Measurements from ENCODE around the gene MIOX. TPM values are rescaled to one million over a fixed set of nuclear protein-coding genes. Genes with fewer than 3 reads are reported as not detected.
"Not testable (repeated sequence)": the region's sequence is repeated elsewhere in the genome, so short reads cannot be mapped to it uniquely, and the experiment has no call there.

Gene MIOX
- total RNA-seq, 2 experiments from 2014 or later = 0.29 TPM; not detected in 1

- H3K36me3 Mint-ChIP-seq = peaks cover 10% of the 10 kb centered on the region
- DNase-seq = peak; percentile 95
- peak within 1 kb of the TSS; percentile 97 for H3K27ac Mint-ChIP-seq
- peak within 1 kb of the TSS; percentile 97 for H3K4me3 Mint-ChIP-seq
- H3K27me3 Mint-ChIP-seq = no peaks in the 10 kb centered on the region
- peaks cover 11% of the 10 kb centered on the region for H3K4me1 Mint-ChIP-seq
- H3K9me3 Mint-ChIP-seq = no peaks in the 10 kb centered on the region
Measured at GRCh38 chr22:50507421-50507990, 20.8 kb downstream of the MIOX start, which contains the start of gene LMF2. LMF2 (minus strand) TSS chr22:50507702; CDS start chr22:50507675, 27 bp downstream.

DNA sequence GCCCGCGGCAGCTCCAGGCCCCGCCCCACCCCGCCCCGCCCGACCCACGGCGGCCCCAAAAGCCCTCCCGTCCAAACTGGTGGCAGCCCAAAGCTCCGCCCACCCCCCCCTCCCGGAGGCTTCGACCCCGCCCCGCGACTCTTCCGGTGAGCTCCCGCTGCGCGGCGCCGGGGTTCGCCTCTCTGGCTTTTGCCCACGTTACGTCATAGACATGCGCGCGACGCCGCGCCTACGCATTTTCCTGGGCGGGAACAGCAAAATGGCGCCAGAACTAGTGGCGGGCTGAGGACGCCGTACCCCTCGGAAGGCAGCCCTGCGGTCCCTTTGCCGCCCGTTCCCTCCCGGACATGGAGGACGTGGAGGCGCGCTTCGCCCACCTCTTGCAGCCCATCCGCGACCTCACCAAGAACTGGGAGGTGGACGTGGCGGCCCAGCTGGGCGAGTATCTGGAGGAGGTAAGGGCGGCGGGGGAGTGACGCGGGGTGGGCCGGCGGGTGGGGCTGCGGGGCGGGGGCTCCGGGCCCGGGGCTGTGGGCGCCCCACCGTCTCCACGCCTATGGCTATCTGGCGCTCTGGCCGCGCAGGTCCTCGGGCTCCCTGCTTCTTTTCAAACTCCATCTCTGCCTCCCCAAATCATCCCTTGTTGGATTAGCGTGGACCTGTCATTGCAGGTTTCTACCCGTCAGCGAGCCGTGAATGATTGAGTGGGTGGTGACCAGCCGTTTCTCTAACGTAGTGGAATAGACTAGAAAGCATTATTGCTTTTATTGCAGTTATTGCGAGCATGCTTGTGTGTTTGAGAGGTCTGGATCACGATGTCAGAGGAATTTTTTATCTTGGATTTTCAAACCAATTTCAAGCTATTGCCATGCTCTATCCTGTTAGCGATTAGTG, 21.6 kb downstream of the MIOX start, which contains the start of gene NCAPH2:
Gene NCAPH2, plus strand, starts transcription at position 234 of the 894 bp plus-strand sequence. Its CDS starts 114 bp downstream, at position 348.
- Mint-ChIP-seq H3K4me1 (peaks cover 13% of the 10 kb centered on the region), H3K9me3 (no peaks in the 10 kb centered on the region), H3K27me3 (no peaks in the 10 kb centered on the region), H3K27ac (peak within 1 kb of the TSS; percentile 97), H3K36me3 (peaks cover 10% of the 10 kb centered on the region), H3K4me3 (peak within 1 kb of the TSS; percentile 97)
- DNase-seq = peak; percentile 98

- Mint-ChIP-seq H3K4me3 (peak overlapping the region; percentile 86), H3K9me3 (no peaks in the 10 kb centered on the region), H3K36me3 (peaks cover 14% of the 10 kb centered on the region), H3K27me3 (no peaks in the 10 kb centered on the region), H3K4me1 (peaks cover 13% of the 10 kb centered on the region), H3K27ac (peak overlapping the region; percentile 97)
- DNase-seq = no peak
Measured at GRCh38 chr22:50508897-50509296, 22.2 kb downstream of the MIOX start.

DNA sequence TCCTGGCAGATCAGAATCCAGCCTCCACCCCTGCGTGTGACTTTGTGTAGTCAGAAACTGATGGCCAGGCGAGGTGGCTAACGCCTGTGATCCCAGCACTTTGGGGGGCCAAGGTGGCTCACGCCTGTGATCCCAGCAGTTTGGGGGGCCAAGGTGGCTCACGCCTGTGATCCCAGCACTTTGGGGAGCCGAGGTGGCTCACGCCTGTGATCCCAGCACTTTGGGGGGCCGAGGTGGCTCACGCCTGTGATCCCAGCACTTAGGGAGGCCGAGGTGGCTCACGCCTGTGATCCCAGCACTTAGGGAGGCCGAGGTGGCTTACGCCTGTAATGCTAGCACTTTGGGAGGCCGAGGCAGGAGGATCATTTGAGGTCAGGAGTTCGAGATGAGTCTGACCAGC, 26.5 kb downstream of the MIOX start:
- H3K4me3 Mint-ChIP-seq = no peak overlapping the region
- H3K27me3 Mint-ChIP-seq = no peaks in the 10 kb centered on the region
- peaks cover 17% of the 10 kb centered on the region for H3K4me1 Mint-ChIP-seq
- no peak for DNase-seq
- peaks cover 21% of the 10 kb centered on the region for H3K36me3 Mint-ChIP-seq
- H3K9me3 Mint-ChIP-seq = no peaks in the 10 kb centered on the region
- H3K27ac Mint-ChIP-seq = no peak overlapping the region

GRCh38 chr22:50516068-50516467, 29.4 kb downstream of the MIOX start:
- Mint-ChIP-seq H3K27ac (no peak overlapping the region), H3K27me3 (no peaks in the 10 kb centered on the region), H3K9me3 (no peaks in the 10 kb centered on the region), H3K36me3 (peaks cover 26% of the 10 kb centered on the region), H3K4me3 (no peak overlapping the region), H3K4me1 (peaks cover 10% of the 10 kb centered on the region)
- no peak for DNase-seq

DNA sequence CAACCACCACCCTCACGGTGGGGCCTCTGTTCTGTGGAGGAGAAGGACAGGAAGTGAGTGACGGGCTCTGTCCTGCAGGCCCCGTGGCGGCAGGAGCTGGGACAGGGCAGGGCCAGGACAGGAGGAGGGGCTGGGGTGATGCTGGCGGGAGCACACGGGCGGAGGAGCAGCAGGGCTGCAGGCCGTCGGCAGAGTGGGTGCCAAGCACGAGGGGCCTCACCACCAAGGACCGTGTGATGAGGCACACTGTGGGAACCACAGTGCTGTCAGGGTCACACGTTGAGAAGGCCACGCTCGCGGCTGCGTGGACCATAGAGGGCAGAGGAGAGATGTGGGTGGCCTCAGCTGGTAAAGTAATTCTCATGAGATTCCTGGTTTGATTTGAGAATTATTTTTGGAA, 30.2 kb downstream of the MIOX start:
- H3K4me3 Mint-ChIP-seq = no peak overlapping the region

DNA sequence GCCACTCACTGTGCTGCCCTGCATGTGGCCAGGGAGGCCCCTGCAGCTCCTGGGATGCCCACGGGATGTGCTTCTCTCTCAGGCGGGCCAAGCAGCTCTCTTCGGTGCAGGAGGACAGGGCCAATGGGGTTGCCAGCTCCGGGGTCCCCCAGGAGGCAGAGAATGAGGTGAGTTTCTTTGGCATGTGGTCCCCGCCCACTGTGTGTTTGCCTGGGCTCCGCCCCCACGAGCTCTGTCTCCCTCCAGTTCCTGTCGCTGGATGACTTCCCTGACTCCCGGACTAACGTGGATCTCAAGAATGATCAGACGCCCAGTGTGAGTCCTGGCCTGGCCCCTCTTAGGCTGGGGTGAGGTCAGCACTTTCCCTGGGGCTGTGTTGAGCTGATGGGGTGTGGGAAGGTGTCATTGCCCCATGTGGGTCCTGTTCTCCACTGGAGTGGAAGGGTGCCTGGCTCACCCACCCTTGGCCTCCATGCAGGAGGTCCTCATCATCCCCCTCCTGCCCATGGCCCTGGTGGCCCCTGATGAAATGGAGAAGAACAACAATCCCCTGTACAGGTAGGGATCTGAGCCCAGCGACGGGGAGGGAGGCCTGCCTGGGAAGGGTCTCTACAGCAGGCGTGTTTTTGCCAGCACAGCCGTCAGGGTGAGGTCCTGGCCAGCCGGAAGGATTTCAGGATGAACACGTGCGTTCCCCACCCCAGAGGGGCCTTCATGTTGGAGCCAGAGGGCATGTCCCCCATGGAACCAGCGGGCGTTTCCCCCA, 31.0 kb downstream of the MIOX start:
- DNase-seq = no peak
- Mint-ChIP-seq H3K27me3 (no peaks in the 10 kb centered on the region), H3K4me3 (no peak overlapping the region), H3K36me3 (peaks cover 22% of the 10 kb centered on the region), H3K4me1 (peaks cover 6% of the 10 kb centered on the region), H3K9me3 (no peaks in the 10 kb centered on the region), H3K27ac (no peak overlapping the region)

More for the DNA sequence above, 30.2 kb downstream of the MIOX start:
- Mint-ChIP-seq H3K27me3 (no peaks in the 10 kb centered on the region), H3K36me3 (peaks cover 26% of the 10 kb centered on the region), H3K9me3 (no peaks in the 10 kb centered on the region), H3K4me1 (peaks cover 10% of the 10 kb centered on the region), H3K27ac (peak overlapping the region; percentile 63)
- no peak for DNase-seq

GRCh38 chr22:50518606-50519005, 31.9 kb downstream of the MIOX start:
- Mint-ChIP-seq H3K4me3 (no peak overlapping the region), H3K9me3 (no peaks in the 10 kb centered on the region), H3K27me3 (no peaks in the 10 kb centered on the region), H3K36me3 (peaks cover 25% of the 10 kb centered on the region), H3K4me1 (peaks cover 7% of the 10 kb centered on the region), H3K27ac (no peak overlapping the region)
- DNase-seq = no peak

- Mint-ChIP-seq H3K27ac (no peak overlapping the region), H3K27me3 (no peaks in the 10 kb centered on the region), H3K36me3 (peaks cover 21% of the 10 kb centered on the region), H3K4me3 (no peak overlapping the region), H3K4me1 (peaks cover 7% of the 10 kb centered on the region), H3K9me3 (no peaks in the 10 kb centered on the region)
- no peak for DNase-seq
Measured at GRCh38 chr22:50519151-50519550, 32.5 kb downstream of the MIOX start.

- H3K4me3 Mint-ChIP-seq, H3K27me3 Mint-ChIP-seq, H3K9me3 Mint-ChIP-seq, H3K27ac Mint-ChIP-seq, DNase-seq: not testable (repeated sequence)
- Mint-ChIP-seq H3K36me3 (peaks cover 24% of the 10 kb centered on the region), H3K4me1 (peaks cover 12% of the 10 kb centered on the region)
Measured at GRCh38 chr22:50520184-50520583, 33.5 kb downstream of the MIOX start.

- DNase-seq = no peak
- peaks cover 9% of the 10 kb centered on the region for H3K4me1 Mint-ChIP-seq
- no peaks in the 10 kb centered on the region for H3K9me3 Mint-ChIP-seq
- peaks cover 8% of the 10 kb centered on the region for H3K27me3 Mint-ChIP-seq
- H3K4me3 Mint-ChIP-seq = no peak overlapping the region
- H3K27ac Mint-ChIP-seq = no peak overlapping the region
- peaks cover 24% of the 10 kb centered on the region for H3K36me3 Mint-ChIP-seq
Measured at GRCh38 chr22:50520826-50521453, 34.3 kb downstream of the MIOX start.

GRCh38 chr22:50521710-50522109, 35.1 kb downstream of the MIOX start:
- Mint-ChIP-seq H3K27me3 (peaks cover 8% of the 10 kb centered on the region), H3K4me3 (no peak overlapping the region), H3K4me1 (peaks cover 9% of the 10 kb centered on the region), H3K27ac (no peak overlapping the region), H3K9me3 (no peaks in the 10 kb centered on the region), H3K36me3 (peaks cover 25% of the 10 kb centered on the region)
- DNase-seq = no peak

DNA sequence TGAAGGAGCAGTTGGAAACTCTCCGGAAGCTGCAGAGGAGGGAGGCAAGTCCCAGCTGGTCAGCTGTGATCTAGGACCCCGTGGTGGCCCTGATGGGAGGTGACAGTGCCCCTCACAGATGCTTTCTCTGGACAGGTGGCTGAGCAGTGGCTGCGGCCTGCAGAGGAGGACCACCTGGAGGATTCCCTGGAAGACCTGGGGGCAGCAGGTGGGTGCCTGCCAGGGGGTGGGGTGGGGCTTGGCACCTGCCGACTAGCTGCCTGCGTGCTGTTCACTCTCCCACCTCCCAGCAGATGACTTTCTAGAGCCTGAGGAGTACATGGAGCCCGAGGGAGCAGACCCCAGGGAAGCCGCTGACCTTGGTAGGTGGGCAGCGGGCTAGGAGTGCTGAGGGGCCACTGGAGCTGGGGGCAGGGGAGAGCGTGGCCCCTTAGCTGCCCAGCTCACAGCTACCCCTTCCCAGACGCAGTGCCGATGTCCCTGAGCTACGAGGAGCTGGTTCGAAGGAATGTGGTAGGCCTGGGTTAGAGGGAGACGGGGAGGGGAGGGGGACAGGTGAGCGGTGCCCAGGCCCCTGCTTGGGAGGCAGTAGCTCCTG, 35.6 kb downstream of the MIOX start:
- Mint-ChIP-seq H3K27ac (no peak overlapping the region), H3K4me3 (no peak overlapping the region), H3K27me3 (peaks cover 8% of the 10 kb centered on the region), H3K9me3 (no peaks in the 10 kb centered on the region), H3K36me3 (peaks cover 30% of the 10 kb centered on the region), H3K4me1 (peaks cover 15% of the 10 kb centered on the region)
- DNase-seq = no peak

GRCh38 chr22:50522806-50523438, 36.3 kb downstream of the MIOX start:
- H3K27ac Mint-ChIP-seq = no peak overlapping the region
- H3K9me3 Mint-ChIP-seq = no peaks in the 10 kb centered on the region
- peaks cover 36% of the 10 kb centered on the region for H3K36me3 Mint-ChIP-seq
- H3K4me3 Mint-ChIP-seq = peak overlapping the region; percentile 97
- DNase-seq = no peak
- peaks cover 21% of the 10 kb centered on the region for H3K4me1 Mint-ChIP-seq
- H3K27me3 Mint-ChIP-seq = peaks cover 8% of the 10 kb centered on the region

Data from activated naive CD8-positive, alpha-beta T cell treated with anti-CD3 and anti-CD28 coated beads for 36 hours (primary cell).